Measurements from ENCODE around the gene CLEC18A.
"Not testable (repeated sequence)": the region's sequence is repeated elsewhere in the genome, so short reads cannot be mapped to it uniquely, and the experiment has no call there.

CLEC18A gene

DNA sequence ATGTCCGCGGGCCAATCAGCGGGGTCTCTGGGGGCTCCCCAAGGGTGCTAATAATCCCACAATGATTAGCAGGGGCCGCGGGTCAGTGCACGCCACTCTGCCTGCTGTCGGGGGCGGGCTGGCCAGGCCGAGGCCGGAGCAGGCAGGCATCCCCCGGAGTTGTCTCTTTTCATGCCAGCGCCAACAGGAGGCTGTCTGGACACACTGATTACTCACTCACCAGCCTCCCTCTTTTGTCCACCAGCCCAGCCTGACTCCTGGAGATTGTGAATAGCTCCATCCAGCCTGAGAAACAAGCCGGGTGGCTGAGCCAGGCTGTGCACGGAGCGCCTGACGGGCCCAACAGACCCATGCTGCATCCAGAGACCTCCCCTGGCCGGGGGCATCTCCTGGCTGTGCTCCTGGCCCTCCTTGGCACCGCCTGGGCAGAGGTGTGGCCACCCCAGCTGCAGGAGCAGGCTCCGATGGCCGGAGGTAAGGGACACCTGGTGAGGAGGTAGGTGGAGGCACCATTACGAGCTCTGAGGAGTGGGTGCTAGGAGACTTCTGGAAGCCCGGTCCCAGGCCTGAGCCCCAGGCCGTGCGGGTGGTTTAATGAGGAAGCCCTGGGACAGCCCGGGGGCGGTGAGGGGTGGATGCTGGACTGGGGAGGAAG, at the start of gene CLEC18A:
Gene CLEC18A (plus strand): TSS at position 318 of the 655 bp plus-strand sequence. CDS start 33 bp downstream, at position 351.
- not testable (repeated sequence) for DNase-seq

DNA sequence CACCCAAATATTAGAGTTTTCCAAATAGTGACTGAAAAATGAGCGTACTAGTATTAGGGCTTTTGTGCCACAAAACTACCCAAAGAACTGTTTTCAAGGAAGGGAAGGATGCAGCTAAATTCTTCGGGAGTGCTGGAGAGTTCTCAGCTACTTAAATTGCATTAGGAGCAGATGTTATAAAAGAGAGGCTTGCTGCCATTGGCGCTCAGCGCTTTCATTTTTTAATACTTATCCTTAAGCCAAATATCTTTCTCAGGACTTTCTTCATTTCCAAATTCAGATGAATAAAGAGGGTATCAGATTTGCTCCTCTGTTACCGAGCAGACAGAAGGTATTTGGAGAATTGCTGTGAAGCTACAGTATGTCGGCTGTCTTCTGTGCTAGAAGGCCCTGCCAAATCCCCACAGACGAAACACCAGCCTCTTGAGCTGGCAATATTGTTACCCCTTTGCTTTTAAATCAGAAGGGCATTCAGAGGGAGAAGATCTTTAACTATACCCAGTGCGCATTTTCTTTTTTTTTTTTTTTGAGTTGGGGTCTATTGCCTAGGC, 47.2 kb upstream of the CLEC18A start:
- no peak for DNase-seq

DNA sequence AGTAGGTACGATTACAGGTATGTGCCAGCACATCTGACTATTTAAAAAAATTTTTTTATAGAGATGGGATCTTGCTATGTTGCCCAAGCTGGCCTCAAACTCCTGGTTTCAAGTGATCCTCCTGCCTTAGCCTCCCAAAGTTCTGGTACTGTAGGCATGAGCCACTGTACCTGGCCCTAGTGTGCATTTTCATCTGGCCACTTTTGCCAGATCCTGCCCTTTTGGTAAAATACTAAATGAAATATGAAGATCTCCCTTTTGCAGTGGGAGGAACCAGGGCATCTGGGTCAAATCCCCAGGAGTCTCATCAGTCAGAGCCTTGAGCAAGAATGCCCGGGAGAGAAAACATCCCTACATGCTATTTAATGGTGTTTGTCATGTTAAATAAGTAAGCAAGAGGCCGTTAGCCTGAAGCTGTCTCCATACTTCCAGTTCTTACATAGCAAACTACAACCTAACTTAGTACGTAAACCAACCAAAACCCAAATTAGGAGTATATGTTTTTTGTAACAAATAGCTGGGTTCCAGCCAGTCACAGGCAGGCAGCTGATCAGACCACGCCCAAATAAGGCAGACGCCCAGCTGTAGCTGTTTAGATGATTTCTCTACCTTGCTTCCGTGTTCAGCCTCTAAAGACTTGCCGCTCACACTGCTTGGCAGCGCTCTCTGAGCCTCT, 46.5 kb upstream of the CLEC18A start:
- DNase-seq, result no peak

DNA sequence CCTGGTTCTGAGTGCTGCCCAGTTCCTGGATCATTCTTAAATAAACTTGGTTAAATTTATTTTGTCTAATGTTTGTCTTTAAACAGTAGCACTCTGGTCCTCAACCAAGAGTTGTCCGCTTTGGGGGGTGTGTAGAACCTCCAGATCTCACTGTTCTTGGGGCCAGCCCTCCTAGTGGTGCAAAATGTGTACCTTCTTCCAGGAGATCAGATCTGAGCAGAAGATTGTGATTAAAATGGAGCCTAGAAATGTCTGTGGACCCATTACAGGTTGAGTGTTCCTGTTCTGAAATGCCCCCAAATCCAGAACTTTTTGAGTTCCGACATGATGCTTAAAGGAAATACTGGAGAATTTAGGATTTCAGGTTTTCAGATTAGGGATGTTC, 46.0 kb upstream of the CLEC18A start:
- no peak for DNase-seq

DNA sequence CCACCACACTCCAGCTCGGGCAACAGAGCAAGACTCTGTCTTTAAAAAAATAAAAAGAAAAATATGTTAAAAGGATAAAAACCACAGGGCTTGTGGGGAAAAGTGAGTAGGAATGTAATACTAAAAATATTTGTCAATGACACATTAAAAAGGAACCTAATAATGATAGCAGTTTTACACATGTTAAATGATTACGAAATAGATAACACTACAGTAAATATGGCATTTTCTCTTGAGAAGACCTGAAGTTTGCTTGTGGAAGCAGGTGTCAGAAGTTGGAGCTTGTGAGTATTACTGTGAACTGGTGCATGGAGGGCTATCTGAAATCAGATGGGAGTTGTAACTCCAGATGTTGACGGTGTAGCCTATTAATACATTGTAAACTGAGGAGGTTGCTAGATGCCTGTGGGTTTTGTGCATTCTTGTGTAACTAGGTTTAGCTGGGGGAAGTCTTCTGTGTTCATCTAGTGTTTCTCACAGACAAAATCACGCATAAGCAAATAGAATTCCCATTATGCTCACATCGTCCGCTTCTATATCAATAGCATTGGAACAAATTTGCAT, 44.2 kb upstream of the CLEC18A start:
- DNase-seq, result no peak

DNA sequence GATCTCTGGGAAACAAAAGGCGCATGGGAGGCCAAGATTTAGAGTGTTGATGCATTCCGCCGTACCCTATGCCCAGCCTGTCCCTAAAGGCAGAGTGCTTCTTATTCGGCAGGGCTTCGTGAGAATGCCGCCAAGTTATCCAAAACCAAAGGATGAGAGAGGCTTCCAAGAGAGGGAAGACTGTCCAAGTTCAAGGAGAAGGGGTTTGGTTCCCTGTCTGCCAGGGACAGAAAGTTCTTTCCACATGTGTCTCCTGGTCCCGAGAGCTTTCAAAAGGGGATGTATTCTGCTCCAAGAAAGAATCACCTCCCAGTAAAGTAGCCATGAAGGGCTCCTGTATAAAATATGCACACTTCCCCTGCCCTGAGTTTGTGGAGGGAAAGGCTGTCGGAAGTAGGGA, 42.1 kb upstream of the CLEC18A start:
- DNase-seq, result no peak

DNA sequence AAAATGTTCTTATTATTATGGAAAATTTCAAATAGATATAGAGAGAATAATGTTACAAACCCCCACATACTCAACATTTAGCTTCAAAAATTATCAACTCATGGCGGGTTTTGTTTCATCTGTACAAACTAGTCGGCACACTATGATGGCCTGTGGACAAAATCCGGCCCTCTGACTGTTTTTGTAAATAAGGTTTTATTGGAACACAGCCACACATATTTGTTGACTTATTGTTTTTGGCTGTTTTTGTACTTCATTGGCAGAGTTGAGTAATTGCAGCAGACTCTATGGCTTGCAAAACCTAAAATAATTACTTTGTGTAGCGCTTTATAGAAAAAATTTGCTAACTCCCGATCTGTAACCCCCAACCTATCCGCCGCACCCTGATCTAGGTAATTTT, 41.4 kb upstream of the CLEC18A start:
- no peak for DNase-seq

DNA sequence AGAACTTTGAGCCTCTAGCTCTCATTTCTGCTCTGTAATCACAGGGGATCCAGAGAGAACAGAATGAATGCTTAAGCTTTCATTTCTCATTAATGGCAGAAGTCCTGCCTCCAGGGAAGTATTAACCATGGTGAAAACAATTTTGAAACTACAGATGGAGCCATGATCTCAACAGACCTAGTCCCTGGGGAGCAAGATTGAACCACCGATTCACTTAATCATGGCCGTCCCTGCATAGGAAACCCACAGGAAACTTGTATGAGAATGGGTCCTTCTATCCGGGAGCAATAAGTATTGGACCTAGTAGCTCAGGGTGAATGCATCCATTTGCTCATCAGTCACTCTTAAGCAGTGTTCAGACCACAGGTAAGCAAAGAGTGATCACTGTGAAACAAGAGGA, 40.2 kb upstream of the CLEC18A start:
- no peak for DNase-seq

DNA sequence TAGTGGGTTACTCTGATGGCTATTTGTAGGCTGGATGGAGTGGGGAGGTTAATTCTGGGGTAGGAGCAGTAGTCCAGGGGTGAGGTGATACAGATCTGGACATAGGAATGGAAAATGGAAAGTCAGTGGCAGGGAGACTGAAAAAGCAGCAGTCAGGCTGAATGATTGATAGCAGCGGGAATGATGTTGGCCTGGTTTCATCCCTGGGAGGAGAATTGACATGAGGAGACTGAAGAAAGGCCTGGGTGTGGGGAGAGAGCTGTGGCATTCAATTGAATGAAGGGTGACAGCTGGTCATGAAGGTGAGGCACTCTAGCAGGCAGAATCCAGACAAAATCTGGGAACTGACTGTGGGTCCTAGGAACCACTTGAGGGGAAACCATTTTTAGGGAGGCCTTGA, 34.7 kb upstream of the CLEC18A start:
- DNase-seq, result no peak

DNA sequence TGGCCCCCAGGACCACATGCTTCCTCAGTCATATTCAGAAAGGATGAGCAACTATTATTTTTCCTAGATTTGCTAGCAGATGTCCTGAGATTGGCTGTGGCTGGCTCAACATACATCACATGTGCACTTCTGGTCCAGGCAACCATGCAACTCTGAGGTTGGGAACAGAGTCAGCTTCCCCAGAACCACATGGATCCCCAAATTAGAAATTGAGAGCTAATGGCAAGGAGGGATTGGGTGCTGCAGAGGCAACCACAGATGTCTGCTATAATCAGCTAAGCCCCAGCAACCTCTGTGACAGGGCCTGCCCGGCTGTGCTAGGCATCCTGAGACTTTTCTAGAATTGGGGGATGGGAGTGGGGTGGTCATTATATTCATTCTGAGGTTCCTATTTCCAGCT, 33.8 kb upstream of the CLEC18A start:
- no peak for DNase-seq

DNA sequence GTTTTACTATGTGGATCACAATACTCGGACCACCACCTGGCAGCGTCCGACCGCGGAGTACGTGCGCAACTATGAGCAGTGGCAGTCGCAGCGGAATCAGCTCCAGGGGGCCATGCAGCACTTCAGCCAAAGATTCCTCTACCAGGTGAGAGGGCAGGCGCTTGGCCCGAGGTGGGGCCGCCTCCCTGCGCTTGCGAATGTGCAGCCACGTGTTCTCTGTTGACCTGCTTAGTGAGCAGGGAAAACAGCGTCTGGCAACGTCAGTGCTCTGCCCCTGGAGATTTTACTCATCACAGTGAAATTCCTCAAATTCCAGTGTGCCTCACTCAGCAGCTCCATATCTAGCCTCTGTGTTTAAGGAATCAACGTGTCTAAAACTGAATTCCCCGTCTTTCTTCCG, 33.4 kb upstream of the CLEC18A start:
- no peak for DNase-seq

DNA sequence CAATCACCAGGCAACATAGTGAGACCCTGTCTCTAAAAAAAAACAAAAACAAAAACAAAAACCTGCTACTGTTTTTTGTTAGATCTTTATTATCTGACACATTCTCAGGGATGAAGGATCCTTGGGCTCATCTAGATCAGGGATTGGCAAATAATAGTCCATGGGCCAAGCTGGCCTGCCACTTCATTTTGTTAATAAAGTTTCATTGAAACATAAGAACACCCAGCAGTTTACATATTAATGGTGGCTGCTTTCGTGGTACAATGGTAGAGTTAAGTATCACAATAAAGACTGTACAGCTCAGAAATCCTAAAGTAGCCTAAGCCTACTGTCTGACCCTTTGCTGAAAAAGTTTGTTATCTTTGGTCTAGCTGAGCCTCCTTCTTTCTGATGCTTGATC, 32.9 kb upstream of the CLEC18A start:
- no peak for DNase-seq

DNA sequence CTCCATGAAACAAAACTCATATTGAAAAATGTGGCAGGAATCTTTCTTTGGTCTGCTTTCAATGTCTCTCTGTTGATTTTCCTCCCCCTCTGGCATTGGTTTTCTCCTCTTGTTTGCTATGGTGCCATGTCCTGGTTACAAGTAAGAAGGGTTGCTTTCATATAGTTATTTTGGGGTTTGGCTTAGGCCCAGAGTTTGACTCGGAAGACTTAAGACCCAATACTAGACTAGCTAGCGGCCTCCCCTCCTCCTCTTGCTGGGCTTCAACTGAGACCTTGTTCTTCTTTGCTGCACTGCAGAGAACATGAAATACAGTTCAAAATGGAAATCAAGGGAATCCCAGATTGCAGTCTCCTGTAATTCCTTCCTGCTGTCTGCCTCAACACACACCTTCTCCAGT, 30.0 kb upstream of the CLEC18A start:
- DNase-seq, result peak in 4 of 56 donors; percentile 2 to 20 (median 13)

DNA sequence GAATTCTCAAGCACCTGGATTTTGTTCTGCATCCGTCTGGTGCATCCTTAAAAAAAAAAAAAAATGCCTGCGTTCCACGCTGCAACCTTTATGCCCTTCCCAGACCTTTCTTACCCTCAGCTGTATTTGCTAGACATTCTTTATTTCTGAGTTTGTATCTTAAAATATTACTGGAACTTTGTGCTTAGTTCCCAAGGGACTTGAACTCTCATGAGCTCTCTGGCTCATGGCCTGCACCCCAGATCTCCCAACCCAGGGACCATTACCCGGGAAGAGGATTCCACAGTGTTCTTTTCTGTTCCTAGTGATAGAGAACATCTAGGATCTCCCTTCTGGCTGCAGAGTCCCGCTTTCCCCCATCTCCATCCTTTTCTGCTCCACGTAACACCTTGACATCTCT, 28.9 kb upstream of the CLEC18A start:
- no peak for DNase-seq

DNA sequence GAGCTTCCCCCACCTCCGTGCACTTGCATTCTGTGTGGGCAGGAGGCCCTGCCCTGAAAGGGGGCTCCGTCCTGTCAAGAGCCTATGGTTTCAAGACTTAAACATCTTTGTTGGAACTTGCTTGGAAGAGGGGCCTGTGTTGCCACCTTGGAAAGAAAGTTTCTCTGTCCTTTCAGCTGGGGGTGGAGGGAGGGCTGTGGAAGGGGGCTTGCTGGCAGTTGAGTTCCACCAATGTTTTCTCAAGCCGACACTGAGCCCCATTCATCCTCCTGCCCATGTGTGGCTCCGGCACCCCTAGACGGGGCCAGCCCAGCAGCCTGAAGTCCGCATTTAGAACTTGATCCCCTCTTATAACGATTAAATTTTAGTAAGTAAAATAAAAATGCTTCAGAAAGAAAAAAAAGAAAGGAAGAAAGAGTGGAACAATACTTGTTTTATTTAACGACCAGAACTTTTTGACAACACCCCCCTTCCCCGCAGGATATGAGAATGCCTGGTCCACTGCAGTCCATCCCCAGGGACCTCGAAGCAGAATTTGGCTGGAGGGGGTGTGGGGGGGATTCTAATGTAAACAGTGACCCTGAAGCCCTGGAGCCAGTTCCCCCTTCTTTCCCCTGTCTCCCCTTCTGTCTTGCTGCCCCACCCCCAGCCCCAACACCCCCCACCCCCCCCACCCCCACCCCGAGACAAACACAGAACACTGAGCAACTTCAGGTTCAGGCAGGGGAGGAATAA, 26.9 kb upstream of the CLEC18A start:
- DNase-seq, result no peak

DNA sequence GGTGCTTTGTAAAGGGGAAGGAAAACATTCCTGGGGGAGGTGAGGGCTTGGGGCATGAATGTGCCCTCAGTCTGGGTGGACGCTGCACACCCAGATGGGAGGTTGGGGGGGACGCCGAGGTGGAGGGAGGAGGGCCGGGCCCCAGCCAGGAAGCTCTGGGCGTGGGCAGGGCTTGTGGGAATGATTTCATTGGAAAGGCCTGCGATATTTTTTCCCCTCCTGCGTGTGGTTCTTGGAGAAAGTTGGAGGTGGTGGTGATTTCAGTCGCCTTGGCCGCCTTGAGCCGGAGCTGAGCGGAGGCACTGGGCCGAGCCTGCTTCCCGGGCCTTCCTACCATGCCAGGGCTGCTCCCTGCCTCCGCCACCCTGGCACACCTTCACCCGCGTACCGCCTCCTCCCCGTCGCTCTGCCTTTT, 26.4 kb upstream of the CLEC18A start:
- DNase-seq, result no peak

DNA sequence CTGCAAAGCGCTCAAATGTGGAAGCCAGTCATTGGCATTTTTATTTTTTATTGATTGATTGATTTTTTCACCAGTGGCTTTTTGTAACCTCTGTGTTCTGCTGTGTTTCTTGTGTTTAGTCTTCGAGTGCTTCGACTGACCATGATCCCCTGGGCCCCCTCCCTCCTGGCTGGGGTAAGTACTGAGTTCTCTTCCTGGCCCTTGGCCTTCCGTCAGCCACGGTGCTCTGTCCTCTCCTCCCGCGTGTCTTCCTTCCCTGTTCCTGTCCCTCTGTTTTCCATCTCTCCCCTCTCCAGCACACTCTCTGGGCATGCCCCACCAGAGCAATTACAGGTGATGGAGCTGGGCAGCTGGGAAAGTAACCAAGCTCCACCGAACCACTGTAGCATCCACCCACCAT, 25.8 kb upstream of the CLEC18A start:
- DNase-seq, result no peak

DNA sequence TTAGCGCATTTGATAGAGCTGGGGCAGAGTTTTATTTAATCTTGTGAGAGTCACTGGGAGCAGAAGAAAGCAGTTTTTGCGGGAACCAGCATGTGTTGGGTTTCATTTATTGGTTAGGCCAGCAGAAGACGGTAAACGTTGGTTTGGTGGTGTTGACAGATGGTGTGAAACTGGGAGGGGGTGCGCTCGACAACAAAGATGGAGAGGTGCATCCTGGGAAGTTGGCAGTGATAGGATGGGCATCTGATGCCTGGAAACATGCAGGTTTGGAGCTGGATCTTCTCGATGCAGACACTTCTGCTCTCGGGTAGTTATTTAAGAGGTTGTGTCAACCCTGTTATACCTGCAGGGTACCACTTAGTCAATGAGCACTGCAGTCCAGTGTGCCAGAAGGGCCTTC, 24.9 kb upstream of the CLEC18A start:
- DNase-seq, result no peak

DNA sequence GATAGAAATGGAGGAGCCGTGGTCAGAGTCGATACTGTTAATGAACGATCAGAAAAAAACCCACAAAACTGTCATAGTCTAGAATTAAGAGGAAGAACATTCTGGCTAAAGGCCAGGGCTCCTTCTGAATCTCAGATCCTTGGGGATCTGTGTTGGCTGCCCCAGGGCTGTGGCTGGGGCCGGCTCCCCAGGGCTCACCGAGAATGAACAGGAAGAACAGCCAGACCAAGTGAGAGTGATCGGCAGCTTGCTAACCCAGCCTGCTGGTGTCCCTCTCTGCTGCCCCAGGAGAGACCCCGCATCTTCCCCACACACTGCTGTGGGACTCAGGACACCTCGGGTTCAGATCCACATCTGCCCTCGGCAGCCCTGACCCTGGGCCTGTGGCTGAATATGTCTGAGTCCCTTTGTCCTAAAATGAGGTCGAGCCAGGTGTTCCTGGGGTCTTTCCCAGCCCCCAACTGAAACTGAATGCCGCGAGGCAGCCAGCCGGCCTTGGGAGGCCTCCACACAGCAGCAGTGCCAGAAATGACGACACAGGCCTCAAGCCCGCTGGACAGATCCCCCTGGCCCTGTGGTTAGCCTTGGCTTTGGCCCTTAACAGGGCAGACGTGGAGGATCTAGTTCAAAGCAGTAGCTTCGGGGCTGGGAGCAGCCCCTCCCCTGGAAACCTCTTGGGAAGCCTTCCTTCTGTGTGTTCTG, 23.9 kb upstream of the CLEC18A start:
- DNase-seq, result peak in 37 of 56 donors; percentile 3 to 62 (median 26)

DNA sequence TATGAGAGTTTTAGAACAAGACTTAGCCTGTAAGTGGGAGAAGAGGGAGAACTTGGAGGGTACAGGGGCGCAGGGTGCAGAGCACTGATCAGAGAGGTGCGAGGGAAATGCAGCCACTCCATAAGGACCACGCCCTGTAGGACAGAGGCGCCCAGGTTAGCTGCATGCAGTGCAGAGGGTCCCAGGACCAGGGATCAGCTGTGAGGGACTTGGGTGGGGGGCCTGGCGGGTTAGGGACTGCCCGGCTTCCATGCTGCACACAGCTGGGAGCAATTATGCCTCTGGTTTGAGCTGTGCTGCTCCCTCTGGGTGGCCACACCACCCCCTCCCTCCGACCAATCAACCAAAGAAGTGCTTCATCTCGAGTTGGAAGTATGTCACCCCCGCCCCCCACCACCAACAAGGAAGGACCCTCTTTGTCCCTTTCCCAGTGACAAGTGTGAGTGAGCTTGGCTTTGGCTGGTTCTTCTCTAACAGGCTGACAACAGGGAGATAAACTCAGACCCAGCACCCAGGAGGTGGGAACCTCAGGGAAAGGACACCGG, 22.2 kb upstream of the CLEC18A start:
- no peak for DNase-seq

DNA sequence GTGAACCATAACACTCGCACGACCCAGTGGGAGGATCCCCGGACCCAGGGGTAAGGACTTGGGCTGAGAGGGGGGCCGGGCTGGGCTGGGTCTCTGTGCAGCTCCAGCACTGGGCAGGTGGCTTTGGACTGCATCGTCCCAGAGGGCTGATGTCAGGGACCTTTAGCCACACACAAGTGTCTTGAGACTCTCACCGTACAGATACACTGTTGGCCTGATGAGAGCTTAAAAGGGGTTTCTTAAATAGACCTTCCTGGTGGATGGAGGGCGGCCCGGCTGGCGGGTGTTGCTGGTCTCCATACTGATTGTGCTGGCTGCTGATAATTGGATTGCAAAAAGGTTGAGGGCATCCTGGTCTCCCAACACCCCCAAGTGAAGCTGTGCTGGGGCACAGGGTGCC, 21.7 kb upstream of the CLEC18A start:
- peak in 1 of 56 donors; percentile 34 for DNase-seq
